HepG2 (cell line): ENCODE results near the gene TSHZ2. TPM values are rescaled to one million over a fixed set of nuclear protein-coding genes. Genes with fewer than 3 reads are reported as not detected.

ENCODE experiments used
- ATAC-seq: fragments of 200-7000 bp; cut with Tn5 transposase; 3 replicates; pipeline ENCODE4 v1.9.1; 2020; ENCODE audit warnings: mild to moderate bottlenecking, moderate library complexity
- BruUV-seq: library from RNA; stranded (reverse); fragments of 400-500 nt; replicated peaks from 2 replicates; lab custom pipeline; 2021; lab: Mats Ljungman, UMichigan
- CTCF ChIA-PET: fragments of 300-600 bp; formaldehyde crosslinking; extraction: SDS; loops from one replicate; lab custom pipeline; 2021; ENCODE audit warnings: low total read pairs, inconsistent platforms, low intra/inter-chr PET ratio; lab: Yijun Ruan, JAX
- POLR2A ChIA-PET: fragments of 350-600 bp; sonication (Branson Sonifier 250); formaldehyde crosslinking; loops from one replicate; lab custom pipeline; 2020; ENCODE audit warnings: antibody characterized with exemption, inconsistent platforms; lab: Yijun Ruan, JAX
- DNase-seq: peaks from one replicate; pipeline ENCODE4 v3.0.0-alpha.2; 2015; ENCODE audit warnings: low spot score
- FAIRE-seq: peaks from 3 replicates; lab custom pipeline; 2011; peaks lifted over from hg19 to GRCh38; lab: Jason Lieb, UNC
- H2AFZ ChIP-seq: one replicate; pipeline ENCODE4 v1.6.1; 2011; ENCODE audit warnings: low read length, inconsistent platforms
- H3K27ac ChIP-seq: fragments of 300-600 bp; 3 replicates; pipeline ENCODE4 v1.8.0; 2011; ENCODE audit warnings: mixed run types, mild to moderate bottlenecking, mixed read lengths, low read length, inconsistent platforms; ENCODE audit not compliant: insufficient read depth; ENCODE audit errors: extremely low read length
- H3K27me3 ChIP-seq, 2 experiments: fragments of 200-600 bp in 1 of 2; 2 replicates in 1 of 2; 3 replicates in 1 of 2; pipeline versions ENCODE4 v1.6.0 to v1.8.0; 2011; ENCODE audit warnings: low read length in 2 of 2, mild to moderate bottlenecking in 2 of 2, moderate library complexity in 2 of 2, inconsistent platforms in 1 of 2; ENCODE audit not compliant: insufficient read depth in 2 of 2, control insufficient read depth in 1 of 2
- H3K36me3 ChIP-seq, 2 experiments: fragments of 200-600 bp in 1 of 2; replicated peaks in 1 of 2; 2 replicates in 1 of 2; 3 replicates in 1 of 2; pipeline versions ENCODE4 v1.5.1 to v1.8.0; 2011; ENCODE audit warnings: low read length in 2 of 2, inconsistent platforms in 1 of 2; ENCODE audit not compliant: insufficient read depth in 2 of 2, control insufficient read depth in 1 of 2
- H3K4me1 ChIP-seq: 2 replicates; pipeline ENCODE4 v1.5.1; 2012; ENCODE audit warnings: low read length, inconsistent platforms; ENCODE audit not compliant: insufficient read depth
- H3K4me2 ChIP-seq: 2 replicates; pipeline ENCODE4 v1.6.0; 2011; ENCODE audit warnings: low read depth, low read length, inconsistent platforms
- H3K4me3 ChIP-seq, 3 experiments: fragments of 200-600 bp in 1 of 3; sonication (generic), shearing (Covaris generic) in 1 of 3; replicated peaks in 1 of 3; 2 replicates each; pipeline ENCODE4 v1.5.1; 2011 to 2016; ENCODE audit warnings: low read length in 3 of 3, inconsistent platforms in 2 of 3, low read depth in 2 of 3, mild to moderate bottlenecking in 2 of 3, control low read depth in 1 of 3, mixed read lengths in 1 of 3; ENCODE audit not compliant: insufficient read depth in 1 of 3
- H3K79me2 ChIP-seq: one replicate; pipeline ENCODE4 v1.6.1; 2011; ENCODE audit warnings: low read length, inconsistent platforms; ENCODE audit not compliant: insufficient read depth
- H3K9ac ChIP-seq: 2 replicates; pipeline ENCODE4 v1.6.0; 2011; ENCODE audit warnings: mild to moderate bottlenecking, low read depth, low read length, inconsistent platforms; ENCODE audit not compliant: insufficient read depth
- H3K9me3 ChIP-seq: 2 replicates; pipeline ENCODE4 v1.5.1; 2012; ENCODE audit warnings: mild to moderate bottlenecking, low read length
- H4K20me1 ChIP-seq: 2 replicates; pipeline ENCODE4 v1.6.0; 2011; ENCODE audit warnings: inconsistent platforms, mild to moderate bottlenecking, low read length, moderate library complexity; ENCODE audit not compliant: insufficient read depth
- HMG20B ChIP-seq: conservative IDR thresholded peaks from 2 replicates; pipeline ENCODE4 v1.6.1; 2016; ENCODE audit warnings: missing genetic modification reagents, missing compliant biosample characterization
- POGZ ChIP-seq: sonication (generic); formaldehyde crosslinking; IDR thresholded peaks from 2 replicates; pipeline ENCODE4 v1.4.0; 2020; ENCODE audit warnings: mild to moderate bottlenecking, missing genetic modification reagents
- RBM22 ChIP-seq: fragments of 200-400 bp; formaldehyde crosslinking; optimal IDR thresholded peaks from 2 replicates; pipeline ENCODE3; 2017; ENCODE audit warnings: mild to moderate bottlenecking, low read length, moderate library complexity
- STAG1 ChIP-seq: sonication (generic); formaldehyde crosslinking; IDR thresholded peaks from 2 replicates; pipeline ENCODE4 v1.4.0; 2020; ENCODE audit warnings: missing genetic modification reagents
- XRCC5 ChIP-seq: fragments of 200-400 bp; formaldehyde crosslinking; optimal IDR thresholded peaks from 2 replicates; pipeline ENCODE3; 2017; ENCODE audit warnings: mild to moderate bottlenecking, low read length
- ZNF569 ChIP-seq: sonication (generic); formaldehyde crosslinking; IDR thresholded peaks from 2 replicates; pipeline ENCODE4 v1.5.0; 2020; ENCODE audit warnings: mild to moderate bottlenecking, missing genetic modification reagents, moderate library complexity, borderline replicate concordance
- ZNF773 ChIP-seq: sonication (generic); formaldehyde crosslinking; IDR thresholded peaks from 2 replicates; pipeline ENCODE4 v1.4.0; 2020; ENCODE audit warnings: missing genetic modification reagents, borderline replicate concordance
- ZNF841 ChIP-seq: sonication (generic); formaldehyde crosslinking; IDR thresholded peaks from 2 replicates; pipeline ENCODE4 v1.8.1; 2023; ENCODE audit warnings: missing genetic modification reagents, borderline replicate concordance
- ZNF878 ChIP-seq: sonication (generic); formaldehyde crosslinking; IDR thresholded peaks from 2 replicates; pipeline ENCODE4 v1.8.1; 2023; ENCODE audit warnings: mild to moderate bottlenecking, missing genetic modification reagents, moderate library complexity
- WGBS: methylation state at CpG from one replicate; pipeline ENCODE4 v1.1.6; 2017; ENCODE audit warnings: low lambda C conversion rate; 5-methylcytosine and 5-hydroxymethylcytosine counted together
- in situ Hi-C: cut with HindIII; loops from 2 replicates; pipeline ENCODE4 v1.10.0; 2017; ENCODE audit warnings: low pct_unique_long_range_greater_than_20kb; ENCODE audit not compliant: extremely low pct_ligation_motif_present
- intact Hi-C: fragments of 100-400 bp; cut with micrococcal nuclease; formaldehyde crosslinking; loops from one replicate; pipeline ENCODE4 v1.10.0; 2022; ENCODE audit not compliant: unreplicated experiment
- polyA plus RNA-seq, 8 experiments: library from polyadenylated mRNA; depleted of rRNA in 3 of 8; stranded (reverse) in 7 of 8; unstranded in 1 of 8; fragments of >200 nt; fragmentation: Illumina TruSeq in 4 of 8; extraction: Trizol in 4 of 8; gene quantifications; 2 replicates each; pipeline versions ENCODE4 v1.2.1 to v1.2.3, GENCODE V29; 2011 to 2016; ENCODE audit warnings: low read depth in 4 of 8, missing spikeins in 1 of 8, mixed read lengths in 1 of 8; ENCODE audit not compliant: insufficient read depth in 1 of 8
- total RNA-seq, 5 experiments: library from RNA; depleted of rRNA; stranded (reverse); fragments of >200 nt; fragmentation: Illumina TruSeq; extraction: Trizol; gene quantifications; 2 replicates each; pipeline ENCODE4 v1.2.3, GENCODE V29; 2016; ENCODE audit warnings: low read depth in 1 of 5
- TF ChIP-seq, protein P1 (sequence below): sonication (generic); formaldehyde crosslinking; IDR thresholded peaks from 2 replicates; pipeline ENCODE4 v1.9.0; 2021; ENCODE audit warnings: missing genetic modification reagents, borderline replicate concordance
- TF ChIP-seq, protein P2 (sequence below): sonication (generic); formaldehyde crosslinking; IDR thresholded peaks from 2 replicates; pipeline ENCODE4 v1.4.0; 2020; ENCODE audit warnings: missing genetic modification reagents
- TF ChIP-seq, protein P3 (sequence below): sonication (generic); formaldehyde crosslinking; IDR thresholded peaks from 2 replicates; pipeline ENCODE4 v1.5.0; 2020; ENCODE audit warnings: mild to moderate bottlenecking, missing genetic modification reagents, moderate library complexity
- TF ChIP-seq, protein P4 (sequence below): sonication (generic); formaldehyde crosslinking; IDR thresholded peaks from 2 replicates; pipeline ENCODE4 v1.4.0; 2020; ENCODE audit warnings: mild to moderate bottlenecking, missing genetic modification reagents
- TF ChIP-seq, protein P5 (sequence below): sonication (generic); formaldehyde crosslinking; IDR thresholded peaks from 2 replicates; pipeline ENCODE4 v1.4.0; 2020; ENCODE audit warnings: mild to moderate bottlenecking, missing genetic modification reagents
- TF ChIP-seq, protein P6 (sequence below): sonication (generic); formaldehyde crosslinking; IDR thresholded peaks from 2 replicates; pipeline ENCODE4 v1.4.0; 2020; ENCODE audit warnings: mild to moderate bottlenecking, missing genetic modification reagents

Gene TSHZ2
- total and polyA plus RNA-seq, 2 of the 13 experiments (the other 11 are each of a cell fraction or from before 2014, with no cell fraction given) = 0.01 TPM; not detected in 1

DNA sequence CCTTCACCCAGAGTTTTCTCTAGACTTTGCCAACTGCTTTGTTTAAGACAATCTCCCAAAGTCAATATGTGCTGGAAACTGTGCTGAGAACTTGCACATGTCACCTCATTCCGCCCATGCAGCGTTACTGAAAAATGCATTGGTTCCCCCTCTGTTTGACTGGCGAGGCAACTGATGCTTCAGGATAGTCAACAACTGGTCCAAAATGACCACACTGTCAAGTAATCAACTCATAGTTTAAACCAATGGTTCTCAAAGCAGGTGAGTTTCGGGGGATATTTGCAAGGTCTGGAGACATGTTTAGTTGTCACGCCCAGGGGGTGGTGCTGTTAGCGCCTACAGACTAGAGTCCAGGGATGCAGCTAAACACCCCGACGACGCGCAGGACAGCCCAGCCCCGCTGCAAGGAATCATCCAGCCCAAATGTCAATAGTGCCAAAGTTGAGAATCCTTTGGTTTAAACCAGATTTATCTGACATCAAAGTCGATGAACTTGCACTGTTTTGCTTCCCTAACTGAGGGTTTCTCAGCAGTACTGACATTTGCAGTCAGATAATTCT is 451.5 kb downstream of the TSHZ2 start:
- H3K79me2 ChIP-seq = no peaks in the 10 kb centered on the region
- POLR2A ChIA-PET = no interaction called here
- peak; percentile 36 for FAIRE-seq
- no peak for TF ChIP-seq ZNF569 (CRISPR knock-in tag)
- TF ChIP-seq, protein P1, sequence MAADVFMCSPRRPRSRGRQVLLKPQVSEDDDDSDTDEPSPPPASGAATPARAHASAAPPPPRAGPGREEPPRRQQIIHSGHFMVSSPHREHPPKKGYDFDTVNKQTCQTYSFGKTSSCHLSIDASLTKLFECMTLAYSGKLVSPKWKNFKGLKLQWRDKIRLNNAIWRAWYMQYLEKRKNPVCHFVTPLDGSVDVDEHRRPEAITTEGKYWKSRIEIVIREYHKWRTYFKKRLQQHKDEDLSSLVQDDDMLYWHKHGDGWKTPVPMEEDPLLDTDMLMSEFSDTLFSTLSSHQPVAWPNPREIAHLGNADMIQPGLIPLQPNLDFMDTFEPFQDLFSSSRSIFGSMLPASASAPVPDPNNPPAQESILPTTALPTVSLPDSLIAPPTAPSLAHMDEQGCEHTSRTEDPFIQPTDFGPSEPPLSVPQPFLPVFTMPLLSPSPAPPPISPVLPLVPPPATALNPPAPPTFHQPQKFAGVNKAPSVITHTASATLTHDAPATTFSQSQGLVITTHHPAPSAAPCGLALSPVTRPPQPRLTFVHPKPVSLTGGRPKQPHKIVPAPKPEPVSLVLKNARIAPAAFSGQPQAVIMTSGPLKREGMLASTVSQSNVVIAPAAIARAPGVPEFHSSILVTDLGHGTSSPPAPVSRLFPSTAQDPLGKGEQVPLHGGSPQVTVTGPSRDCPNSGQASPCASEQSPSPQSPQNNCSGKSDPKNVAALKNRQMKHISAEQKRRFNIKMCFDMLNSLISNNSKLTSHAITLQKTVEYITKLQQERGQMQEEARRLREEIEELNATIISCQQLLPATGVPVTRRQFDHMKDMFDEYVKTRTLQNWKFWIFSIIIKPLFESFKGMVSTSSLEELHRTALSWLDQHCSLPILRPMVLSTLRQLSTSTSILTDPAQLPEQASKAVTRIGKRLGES (CRISPR knock-in tag) = no peak
- TF ChIP-seq, protein P2, sequence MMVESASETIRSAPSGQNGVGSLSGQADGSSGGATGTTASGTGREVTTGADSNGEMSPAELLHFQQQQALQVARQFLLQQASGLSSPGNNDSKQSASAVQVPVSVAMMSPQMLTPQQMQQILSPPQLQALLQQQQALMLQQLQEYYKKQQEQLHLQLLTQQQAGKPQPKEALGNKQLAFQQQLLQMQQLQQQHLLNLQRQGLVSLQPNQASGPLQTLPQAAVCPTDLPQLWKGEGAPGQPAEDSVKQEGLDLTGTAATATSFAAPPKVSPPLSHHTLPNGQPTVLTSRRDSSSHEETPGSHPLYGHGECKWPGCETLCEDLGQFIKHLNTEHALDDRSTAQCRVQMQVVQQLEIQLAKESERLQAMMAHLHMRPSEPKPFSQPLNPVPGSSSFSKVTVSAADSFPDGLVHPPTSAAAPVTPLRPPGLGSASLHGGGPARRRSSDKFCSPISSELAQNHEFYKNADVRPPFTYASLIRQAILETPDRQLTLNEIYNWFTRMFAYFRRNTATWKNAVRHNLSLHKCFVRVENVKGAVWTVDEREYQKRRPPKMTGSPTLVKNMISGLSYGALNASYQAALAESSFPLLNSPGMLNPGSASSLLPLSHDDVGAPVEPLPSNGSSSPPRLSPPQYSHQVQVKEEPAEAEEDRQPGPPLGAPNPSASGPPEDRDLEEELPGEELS (CRISPR knock-in tag) = peak; percentile 32; the same call in 1 of the 2 replicates
- no peak for TF ChIP-seq HMG20B (CRISPR knock-in tag)
- 0 out of 2 replicates have a peak, but pooled peaks have one; percentile 36 for TF ChIP-seq POGZ
- no peak for TF ChIP-seq XRCC5
- TF ChIP-seq STAG1 = peak; percentile 37; the same call in 1 of the 2 replicates
- TF ChIP-seq, protein P3, sequence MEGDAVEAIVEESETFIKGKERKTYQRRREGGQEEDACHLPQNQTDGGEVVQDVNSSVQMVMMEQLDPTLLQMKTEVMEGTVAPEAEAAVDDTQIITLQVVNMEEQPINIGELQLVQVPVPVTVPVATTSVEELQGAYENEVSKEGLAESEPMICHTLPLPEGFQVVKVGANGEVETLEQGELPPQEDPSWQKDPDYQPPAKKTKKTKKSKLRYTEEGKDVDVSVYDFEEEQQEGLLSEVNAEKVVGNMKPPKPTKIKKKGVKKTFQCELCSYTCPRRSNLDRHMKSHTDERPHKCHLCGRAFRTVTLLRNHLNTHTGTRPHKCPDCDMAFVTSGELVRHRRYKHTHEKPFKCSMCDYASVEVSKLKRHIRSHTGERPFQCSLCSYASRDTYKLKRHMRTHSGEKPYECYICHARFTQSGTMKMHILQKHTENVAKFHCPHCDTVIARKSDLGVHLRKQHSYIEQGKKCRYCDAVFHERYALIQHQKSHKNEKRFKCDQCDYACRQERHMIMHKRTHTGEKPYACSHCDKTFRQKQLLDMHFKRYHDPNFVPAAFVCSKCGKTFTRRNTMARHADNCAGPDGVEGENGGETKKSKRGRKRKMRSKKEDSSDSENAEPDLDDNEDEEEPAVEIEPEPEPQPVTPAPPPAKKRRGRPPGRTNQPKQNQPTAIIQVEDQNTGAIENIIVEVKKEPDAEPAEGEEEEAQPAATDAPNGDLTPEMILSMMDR (CRISPR knock-in tag) = peak; percentile 49
- no peak for TF ChIP-seq ZNF841 (CRISPR knock-in tag)
- TF ChIP-seq, protein P4, sequence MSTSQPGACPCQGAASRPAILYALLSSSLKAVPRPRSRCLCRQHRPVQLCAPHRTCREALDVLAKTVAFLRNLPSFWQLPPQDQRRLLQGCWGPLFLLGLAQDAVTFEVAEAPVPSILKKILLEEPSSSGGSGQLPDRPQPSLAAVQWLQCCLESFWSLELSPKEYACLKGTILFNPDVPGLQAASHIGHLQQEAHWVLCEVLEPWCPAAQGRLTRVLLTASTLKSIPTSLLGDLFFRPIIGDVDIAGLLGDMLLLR = 0 out of 2 replicates have a peak, but pooled peaks have one; percentile 26
- TF ChIP-seq, protein P5, sequence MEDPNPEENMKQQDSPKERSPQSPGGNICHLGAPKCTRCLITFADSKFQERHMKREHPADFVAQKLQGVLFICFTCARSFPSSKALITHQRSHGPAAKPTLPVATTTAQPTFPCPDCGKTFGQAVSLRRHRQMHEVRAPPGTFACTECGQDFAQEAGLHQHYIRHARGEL (CRISPR knock-in tag) = 0 out of 2 replicates have a peak, but pooled peaks have one; percentile 30
- TF ChIP-seq ZNF878 (CRISPR knock-in tag) = peak; percentile 27; the same call in 1 of the 2 replicates
- no peak for TF ChIP-seq ZNF773 (CRISPR knock-in tag)
- TF ChIP-seq RBM22 = no peak
- TF ChIP-seq, protein P6, sequence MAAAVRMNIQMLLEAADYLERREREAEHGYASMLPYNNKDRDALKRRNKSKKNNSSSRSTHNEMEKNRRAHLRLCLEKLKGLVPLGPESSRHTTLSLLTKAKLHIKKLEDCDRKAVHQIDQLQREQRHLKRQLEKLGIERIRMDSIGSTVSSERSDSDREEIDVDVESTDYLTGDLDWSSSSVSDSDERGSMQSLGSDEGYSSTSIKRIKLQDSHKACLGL (CRISPR knock-in tag) = 0 out of 2 replicates have a peak, but pooled peaks have one; percentile 55

More for the DNA sequence above, 451.5 kb downstream of the TSHZ2 start:
- Histone ChIP-seq H3K9ac (no peak overlapping the region), H2AFZ (no peak overlapping the region), H4K20me1 (no peaks in the 10 kb centered on the region), H3K36me3 (no peaks in the 10 kb centered on the region), H3K27ac (no peak overlapping the region), H3K9me3 (no peaks in the 10 kb centered on the region), H3K4me1 (peaks cover 32% of the 10 kb centered on the region), H3K27me3 (peaks cover 0 to 6% of the 10 kb centered on the region in 2 experiments; a peak in 1 of 5 replicates), H3K4me2 (peak overlapping the region; percentile 19; the same call in 1 of the 2 replicates), H3K4me3 (no peak overlapping the region)
- DNase-seq (no peak), ATAC-seq (peak; percentile 82)
- BruUV-seq = no TSS peak
- in situ Hi-C loops (no loop called here), intact Hi-C loops (no loop called here)
- CTCF ChIA-PET = no interaction called here
- WGBS = 21% methylated on average over 12 of the region's 12 CpGs
